ENCODE measurements around the gene MLST8. TPM values are rescaled to one million over a fixed set of nuclear protein-coding genes. Genes with fewer than 3 reads are reported as not detected.

MLST8 gene
- total and polyA plus RNA-seq, 2 donors (not counting 1 experiment from before 2014, with no cell fraction given): 36.1 to 112 TPM

GRCh38 chr16:2196162-2196980, 8.9 kb upstream of the MLST8 start, which contains the start of gene CASKIN1:
CASKIN1 (minus strand) TSS chr16:2196605; CDS start chr16:2196432, 173 bp downstream.
- H3K9ac ChIP-seq (ENCODE audit: low read length): peak within 1 kb of the TSS; percentile 47
- peaks cover 10% of the 10 kb centered on the region for H3K4me1 Mint-ChIP-seq
- peak within 1 kb of the TSS; percentile 22 for H2AFZ ChIP-seq (ENCODE audit: insufficient read depth, low read depth, low read length, poor library complexity, severe bottlenecking)
- POLR2A ChIA-PET: interaction anchor here (0.5 kb wide), 1 partner anchor 292 kb away, joined by 4 read pairs; no protein-coding TSS in a partner anchor
- no peaks in the 10 kb centered on the region for H4K20me1 ChIP-seq (ENCODE audit: control insufficient read depth, insufficient read depth, low read length, poor library complexity, severe bottlenecking)
- H3K4me1 ChIP-seq (ENCODE audit: control insufficient read depth in 2 of 2, insufficient read depth in 2 of 2, low read length in 2 of 2): peaks cover 12 to 22% of the 10 kb centered on the region in 2 donors
- CTCF ChIA-PET: interaction anchor here (1.8 to 4.7 kb wide), 2 partner anchors 55 to 73 kb away, joined by 10 to 71 read pairs; partner anchors contain the start of genes ECI1 and RNPS1
- WGBS (ENCODE audit: insufficient coverage): under 1% methylated on average over 122 of the region's 129 CpGs
- H3K27me3 ChIP-seq (replicated peaks in 1 of 4; ENCODE audit: control extremely low read depth in 1 of 4, control insufficient read depth in 3 of 4, insufficient read depth in 4 of 4, low read length in 3 of 4): peaks cover 0 to 50% (median 20%) of the 10 kb centered on the region in 4 experiments
- H3K27ac Mint-ChIP-seq: no peak within 1 kb of the TSS
- H3K4me3 ChIP-seq (ENCODE audit: control extremely low read depth in 1 of 5, extremely low read depth in 1 of 5, insufficient read depth in 1 of 5, low read depth in 2 of 5, low read length in 4 of 5): peak within 1 kb of the TSS in 3 of 5 experiments; percentile 15 to 44 (median 28)
- H3K9me3 ChIP-seq (ENCODE audit: control extremely low read depth in 1 of 3, control insufficient read depth in 2 of 3, insufficient read depth in 1 of 3, low read length in 2 of 3): peaks cover 0 to 6% (median 0%) of the 10 kb centered on the region in 3 donors
- peak within 1 kb of the TSS; percentile 83 for H3K4me2 ChIP-seq (replicated peaks; ENCODE audit: low read depth, low read length, poor library complexity, severe bottlenecking)
- DNase-seq (peak; percentile 51), ATAC-seq (ENCODE audit: low read depth) (peak; percentile 41)
- H3K9me3 Mint-ChIP-seq (ENCODE audit: insufficient read depth): no peaks in the 10 kb centered on the region
- peak within 1 kb of the TSS; percentile 67 for H3K4me3 Mint-ChIP-seq
- no peaks in the 10 kb centered on the region for H3K36me3 ChIP-seq (replicated peaks in 1 of 2; ENCODE audit: control extremely low read depth in 1 of 2, control insufficient read depth in 1 of 2, extremely low read depth in 1 of 2, insufficient read depth in 2 of 2, low read length in 1 of 2)
- intact Hi-C loops (cut with micrococcal nuclease): loop anchor here (10.0 kb wide), 2 partner anchors 148 to 408 kb away; partner anchors contain the start of gene ABCA3
- TF ChIP-seq CTCF (IDR thresholded peaks at IDR 0.05): no peak
- no peak for TF ChIP-seq EZH2 (IDR thresholded peaks at IDR 0.05; ENCODE audit: borderline replicate concordance, insufficient read depth, low read depth, low read length, poor library complexity, severe bottlenecking)
- H3K27ac ChIP-seq (ENCODE audit: low read length in 2 of 2): no peak within 1 kb of the TSS
- H3K27me3 Mint-ChIP-seq: peaks cover 33% of the 10 kb centered on the region
- no peaks in the 10 kb centered on the region for H3K79me2 ChIP-seq (ENCODE audit: control insufficient read depth, insufficient read depth, low read length)

Measured in B cell (primary cell).